IPS-18a (cell line): Measurements from ENCODE around the gene IRF4.

ENCODE experiments used
- H3K27ac ChIP-seq: one replicate; pipeline ENCODE4 v1.5.1; 2013; ENCODE audit warnings: low read length
- H3K27me3 ChIP-seq: one replicate; pipeline ENCODE4 v1.6.1; 2013; ENCODE audit warnings: mild to moderate bottlenecking, low read length; ENCODE audit not compliant: control insufficient read depth, insufficient read depth
- H3K36me3 ChIP-seq: one replicate; pipeline ENCODE4 v1.6.1; 2013; ENCODE audit warnings: low read depth, low read length; ENCODE audit not compliant: control insufficient read depth
- H3K4me1 ChIP-seq: one replicate; pipeline ENCODE4 v1.6.1; 2013; ENCODE audit warnings: low read depth, low read length; ENCODE audit not compliant: control insufficient read depth
- H3K4me3 ChIP-seq: one replicate; pipeline ENCODE4 v1.5.1; 2013; ENCODE audit warnings: low read length
- H3K9ac ChIP-seq: one replicate; pipeline ENCODE4 v1.6.1; 2013; ENCODE audit warnings: mild to moderate bottlenecking, low read length, moderate library complexity
- H3K9me3 ChIP-seq: one replicate; pipeline ENCODE4 v1.6.1; 2013; ENCODE audit warnings: low read depth, low read length; ENCODE audit not compliant: control insufficient read depth

The IRF4 gene

GRCh38 chr6:391559-392440 is at the start of gene IRF4:
TSS of gene IRF4 (plus strand) at chr6:391752. CDS start at chr6:393153, 1,401 bp downstream.
- no peak within 1 kb of the TSS for H3K27ac ChIP-seq
- H3K4me3 ChIP-seq: peak within 1 kb of the TSS; percentile 62
- H3K9me3 ChIP-seq: no peaks in the 10 kb centered on the region
- peaks cover 87% of the 10 kb centered on the region for H3K27me3 ChIP-seq
- no peaks in the 10 kb centered on the region for H3K36me3 ChIP-seq
- H3K4me1 ChIP-seq: peaks cover 6% of the 10 kb centered on the region
- no peak within 1 kb of the TSS for H3K9ac ChIP-seq

DNA sequence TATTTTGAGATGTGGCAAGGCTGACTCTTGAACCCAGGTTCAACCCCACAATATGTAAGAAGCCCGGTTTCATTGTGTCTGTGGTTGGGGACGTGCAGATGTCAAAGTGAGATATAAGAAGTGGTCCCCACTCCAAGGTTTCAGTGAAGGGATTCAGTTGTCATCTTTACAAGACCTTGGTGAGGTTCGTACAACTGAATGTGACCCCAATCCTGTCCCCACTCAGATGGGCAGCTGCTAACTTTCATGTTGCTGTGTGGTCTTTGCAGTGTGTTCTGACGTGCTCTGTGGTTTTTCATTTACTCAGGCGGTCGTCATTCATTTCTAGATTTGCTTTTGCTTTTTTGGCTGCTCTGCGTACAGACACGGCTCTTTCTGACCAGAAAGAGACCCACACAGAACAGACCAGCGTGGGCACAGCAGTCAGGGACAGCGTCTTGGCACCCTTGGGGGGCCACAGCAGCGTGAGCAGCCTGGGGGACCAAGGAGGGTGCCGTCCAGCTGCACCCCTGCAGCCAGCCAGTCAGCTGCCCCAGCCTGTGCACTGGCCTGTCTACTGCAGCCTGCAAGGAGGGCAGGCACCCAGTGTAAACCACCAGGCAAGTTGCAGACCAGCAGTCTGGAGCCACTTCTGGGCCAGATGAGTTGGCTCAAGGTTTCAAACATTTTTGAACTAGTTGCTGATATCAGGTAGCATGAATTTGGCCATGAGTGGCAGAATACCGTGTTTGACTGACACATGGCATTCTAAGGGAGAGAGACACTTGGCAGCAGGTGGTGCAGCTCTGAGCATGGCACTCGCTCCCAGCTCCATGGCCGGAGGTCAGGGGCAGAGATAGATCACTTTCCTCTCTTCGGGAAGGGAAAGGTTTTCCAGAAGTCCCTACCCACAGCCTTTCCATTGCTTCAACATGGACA is 49.4 kb upstream of the IRF4 start:
- Histone ChIP-seq H3K9ac (no peak overlapping the region), H3K27ac (no peak overlapping the region), H3K9me3 (no peaks in the 10 kb centered on the region), H3K36me3 (no peaks in the 10 kb centered on the region), H3K27me3 (no peaks in the 10 kb centered on the region), H3K4me1 (no peaks in the 10 kb centered on the region), H3K4me3 (no peak overlapping the region)

DNA sequence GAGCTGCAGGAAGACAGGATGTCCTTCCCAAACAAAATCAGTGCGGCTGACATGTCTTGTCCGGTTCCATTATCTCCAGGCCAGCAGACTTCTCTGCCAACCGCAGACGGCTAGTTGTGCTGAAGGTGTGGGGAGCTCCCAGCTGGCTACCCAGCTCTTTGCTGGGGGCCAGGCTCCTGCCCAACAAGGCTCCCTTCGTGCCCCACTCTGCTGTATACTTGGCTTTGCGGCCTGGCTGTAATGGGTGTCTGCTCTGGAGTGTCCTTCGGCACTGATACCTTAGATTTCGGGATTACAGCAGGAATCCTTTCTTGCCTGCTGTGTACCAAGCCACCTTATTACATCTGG is 48.7 kb upstream of the IRF4 start:
- Histone ChIP-seq H3K36me3 (no peaks in the 10 kb centered on the region), H3K27ac (no peak overlapping the region), H3K9me3 (no peaks in the 10 kb centered on the region), H3K4me3 (no peak overlapping the region), H3K9ac (no peak overlapping the region), H3K4me1 (no peaks in the 10 kb centered on the region), H3K27me3 (no peaks in the 10 kb centered on the region)

DNA sequence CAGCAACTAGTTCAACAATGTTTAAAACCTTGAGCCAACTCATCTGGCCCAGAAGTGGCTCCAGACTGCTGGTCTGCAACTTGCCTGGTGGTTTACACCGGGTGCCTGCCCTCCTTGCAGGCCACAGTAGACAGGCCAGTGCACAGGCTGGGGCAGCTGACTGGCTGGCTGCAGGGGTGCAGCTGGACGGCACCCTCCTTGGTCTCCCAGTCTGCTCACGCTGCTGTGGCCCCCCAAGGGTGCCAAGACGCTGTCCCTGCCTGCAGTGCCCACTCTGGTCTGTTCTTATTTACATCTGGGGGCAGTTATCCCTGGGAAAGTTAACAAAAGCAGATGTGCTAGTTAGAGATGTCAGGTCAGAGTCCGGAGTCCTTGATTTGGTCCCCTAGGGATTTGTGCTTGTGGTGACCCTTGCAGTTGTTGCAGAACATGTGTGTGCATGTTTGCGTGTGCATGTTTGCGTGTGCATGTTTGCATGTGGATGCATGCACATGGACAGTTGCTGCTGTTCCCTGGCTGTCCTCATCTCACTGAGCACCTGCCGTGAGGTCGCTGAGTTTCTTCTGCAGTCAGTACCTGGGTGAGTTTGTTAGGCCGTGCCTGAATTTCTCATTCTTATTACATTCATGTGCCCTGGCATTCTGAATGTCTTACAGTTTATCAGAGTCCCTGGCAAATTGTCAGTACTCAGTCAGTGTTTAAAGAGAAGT is 48.2 kb upstream of the IRF4 start:
- H3K4me1 ChIP-seq: no peaks in the 10 kb centered on the region
- H3K9me3 ChIP-seq: no peaks in the 10 kb centered on the region
- no peaks in the 10 kb centered on the region for H3K36me3 ChIP-seq
- no peak overlapping the region for H3K27ac ChIP-seq
- no peak overlapping the region for H3K9ac ChIP-seq
- H3K4me3 ChIP-seq: no peak overlapping the region
- H3K27me3 ChIP-seq: no peaks in the 10 kb centered on the region

DNA sequence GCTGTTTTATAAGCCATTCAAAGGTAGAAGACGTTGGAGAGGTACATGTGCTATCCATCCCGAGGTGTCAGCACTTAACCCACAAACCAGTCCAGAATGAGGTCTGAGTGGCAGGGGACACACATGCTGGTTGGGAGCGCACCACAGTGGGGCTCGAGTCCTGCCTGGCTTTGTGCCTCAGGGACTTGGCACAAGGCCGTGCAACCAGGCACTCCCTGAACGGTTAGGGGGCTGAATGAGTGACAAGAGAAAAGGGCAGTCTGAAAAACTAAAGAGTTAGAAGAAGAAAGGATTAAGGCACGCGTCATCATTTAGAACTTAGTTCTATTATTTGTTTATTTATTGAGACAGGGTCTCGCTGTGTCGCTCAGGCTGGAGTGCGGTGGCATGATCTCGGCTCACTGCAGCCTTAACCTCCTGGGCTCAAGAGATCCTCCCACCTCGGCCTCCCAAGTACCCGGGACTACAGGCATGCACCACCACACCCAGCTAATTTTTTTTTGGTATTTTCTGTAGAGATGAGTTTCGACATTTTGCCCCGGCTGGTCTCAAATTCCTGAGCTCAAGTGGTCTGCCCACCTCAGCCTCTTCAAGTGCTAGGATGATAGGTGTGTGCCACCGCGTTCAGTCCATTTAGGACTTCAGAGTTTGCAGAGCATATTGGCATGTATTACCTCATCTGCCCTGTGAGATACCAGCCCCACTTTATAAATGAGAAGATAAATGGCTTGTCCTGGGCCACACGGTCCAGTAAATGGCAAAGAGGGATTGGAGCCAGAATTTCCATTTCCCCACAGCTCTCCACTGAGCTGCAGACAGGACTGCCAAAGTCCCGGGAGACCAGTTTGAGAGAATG is 47.4 kb upstream of the IRF4 start:
- H3K27ac ChIP-seq: no peak overlapping the region
- H3K27me3 ChIP-seq: no peaks in the 10 kb centered on the region
- no peaks in the 10 kb centered on the region for H3K36me3 ChIP-seq
- H3K4me1 ChIP-seq: no peaks in the 10 kb centered on the region
- no peaks in the 10 kb centered on the region for H3K9me3 ChIP-seq
- H3K9ac ChIP-seq: no peak overlapping the region
- no peak overlapping the region for H3K4me3 ChIP-seq

GRCh38 chr6:344816-345340 is 46.7 kb upstream of the IRF4 start:
- Histone ChIP-seq H3K9me3 (no peaks in the 10 kb centered on the region), H3K27ac (no peak overlapping the region), H3K4me1 (no peaks in the 10 kb centered on the region), H3K9ac (no peak overlapping the region), H3K4me3 (no peak overlapping the region), H3K27me3 (no peaks in the 10 kb centered on the region), H3K36me3 (no peaks in the 10 kb centered on the region)

- Histone ChIP-seq H3K4me3 (no peak overlapping the region), H3K27me3 (no peaks in the 10 kb centered on the region), H3K9ac (no peak overlapping the region), H3K27ac (no peak overlapping the region), H3K9me3 (no peaks in the 10 kb centered on the region), H3K36me3 (no peaks in the 10 kb centered on the region), H3K4me1 (no peaks in the 10 kb centered on the region)
Measured at GRCh38 chr6:345747-346385, 45.7 kb upstream of the IRF4 start.

DNA sequence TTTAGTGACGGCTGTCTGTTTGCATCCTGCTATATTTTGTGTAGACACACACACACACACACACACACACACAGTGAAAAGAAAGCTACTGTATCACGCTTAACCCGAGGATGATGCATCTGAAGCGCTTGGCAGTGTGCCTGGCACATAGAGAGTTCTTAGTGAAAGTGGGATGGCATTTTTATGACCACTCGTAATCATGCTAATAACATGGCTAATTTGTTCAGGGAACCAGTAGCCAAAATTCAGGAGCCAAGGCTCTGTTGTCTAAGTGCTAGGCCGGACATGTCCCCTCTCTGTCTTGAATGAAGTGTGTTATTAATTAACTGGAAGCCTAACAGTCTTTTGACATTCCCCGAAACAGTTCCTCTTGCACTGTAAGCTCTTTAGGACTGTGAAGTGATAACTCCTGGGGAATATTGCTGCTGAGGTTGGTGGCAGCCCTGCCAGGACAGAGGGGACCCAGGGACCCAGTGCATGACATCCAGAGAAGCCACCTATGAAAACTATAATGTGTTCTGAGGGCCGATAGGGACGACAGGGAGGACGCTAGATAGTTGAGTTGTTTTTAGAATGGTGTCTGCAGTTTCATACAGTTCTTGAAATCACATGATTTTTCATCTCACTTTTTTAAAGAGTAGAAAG is 45.0 kb upstream of the IRF4 start:
- H3K4me1 ChIP-seq: no peaks in the 10 kb centered on the region
- H3K27ac ChIP-seq: no peak overlapping the region
- H3K9me3 ChIP-seq: no peaks in the 10 kb centered on the region
- no peak overlapping the region for H3K4me3 ChIP-seq
- no peaks in the 10 kb centered on the region for H3K27me3 ChIP-seq
- no peak overlapping the region for H3K9ac ChIP-seq
- H3K36me3 ChIP-seq: no peaks in the 10 kb centered on the region

- no peak overlapping the region for H3K9ac ChIP-seq
- H3K9me3 ChIP-seq: no peaks in the 10 kb centered on the region
- H3K4me3 ChIP-seq: no peak overlapping the region
Measured at GRCh38 chr6:347232-347631, 44.3 kb upstream of the IRF4 start.

More at GRCh38 chr6:347232-347631, 44.3 kb upstream of the IRF4 start:
- Histone ChIP-seq H3K4me1 (no peaks in the 10 kb centered on the region), H3K27me3 (no peaks in the 10 kb centered on the region), H3K36me3 (no peaks in the 10 kb centered on the region), H3K27ac (no peak overlapping the region)
